H1 (cell line): ENCODE results near the gene CYREN. TPM values are rescaled to one million over a fixed set of nuclear protein-coding genes. Genes with fewer than 3 reads are reported as not detected.

Experiments
- ATF3 ChIP-seq: IDR thresholded peaks from 2 replicates; pipeline ENCODE4 v1.6.1; 2011; ENCODE audit warnings: low read depth, mild to moderate bottlenecking, low read length; ENCODE audit not compliant: insufficient read depth
- CBX8 ChIP-seq: fragments of 300-800, 300-1000 bp; sonication (generic); IDR thresholded peaks from 2 replicates; pipeline ENCODE4 v1.7.1; 2016; ENCODE audit warnings: low read depth, low read length, borderline replicate concordance
- NANOG ChIP-seq: IDR thresholded peaks from 2 replicates; pipeline ENCODE4 v1.6.1; 2011; ENCODE audit warnings: low read length, low read depth, mild to moderate bottlenecking, inconsistent platforms; ENCODE audit not compliant: insufficient read depth, poor library complexity, severe bottlenecking
- PHF8 ChIP-seq: fragments of 200-600 bp; sonication (generic); conservative IDR thresholded peaks from 2 replicates; pipeline ENCODE4 v1.7.1; 2012; ENCODE audit warnings: low read depth, mild to moderate bottlenecking, inconsistent platforms, low read length, moderate library complexity
- SIN3A ChIP-seq, 2 experiments: IDR thresholded peaks in 1 of 2; conservative IDR thresholded peaks in 1 of 2; 2 replicates each; pipeline ENCODE4 v1.6.1; 2011 to 2012; ENCODE audit warnings: low read length in 2 of 2, improper control_type of control experiment in 1 of 2, low read depth in 1 of 2, mild to moderate bottlenecking in 1 of 2
- SP4 ChIP-seq: IDR thresholded peaks from 2 replicates; pipeline ENCODE4 v1.6.1; 2012; ENCODE audit warnings: low read length, inconsistent platforms
- polyA plus RNA-seq, 7 experiments: library from polyadenylated mRNA; depleted of rRNA in 3 of 7; stranded (reverse) in 5 of 7; unstranded in 2 of 7; fragments of >200 nt in 5 of 7; fragments of 200-250 nt in 2 of 7; gene quantifications; 1 replicate in 5 of 7; 2 replicates in 1 of 7; 4 replicates in 1 of 7; pipeline versions ENCODE4 v1.2.1 to v1.2.3, GENCODE V29; 2011 to 2013; ENCODE audit warnings: missing spikeins in 2 of 7, mixed read lengths in 2 of 7
- total RNA-seq: library from RNA; stranded (reverse); fragmentation: NEBNext Ultra II Directional; extraction: Animal tissue kit (Norgen Biotek cat#: 25700); gene quantifications from 2 replicates; pipeline ENCODE4 v1.2.1, GENCODE V29; 2021
- TF ChIP-seq, protein P1 (sequence below): fragments of 300-600 bp; sonication (generic); IDR thresholded peaks from 2 replicates; pipeline ENCODE4 v1.7.1; 2012; ENCODE audit warnings: low read length, moderate library complexity, mild to moderate bottlenecking, inconsistent platforms; ENCODE audit not compliant: insufficient replicate concordance

Gene CYREN
- total and polyA plus RNA-seq, 2 of the 8 experiments (the other 6 are each of a cell fraction or from before 2014, with no cell fraction given) = 25.1 to 46.2 TPM

DNA sequence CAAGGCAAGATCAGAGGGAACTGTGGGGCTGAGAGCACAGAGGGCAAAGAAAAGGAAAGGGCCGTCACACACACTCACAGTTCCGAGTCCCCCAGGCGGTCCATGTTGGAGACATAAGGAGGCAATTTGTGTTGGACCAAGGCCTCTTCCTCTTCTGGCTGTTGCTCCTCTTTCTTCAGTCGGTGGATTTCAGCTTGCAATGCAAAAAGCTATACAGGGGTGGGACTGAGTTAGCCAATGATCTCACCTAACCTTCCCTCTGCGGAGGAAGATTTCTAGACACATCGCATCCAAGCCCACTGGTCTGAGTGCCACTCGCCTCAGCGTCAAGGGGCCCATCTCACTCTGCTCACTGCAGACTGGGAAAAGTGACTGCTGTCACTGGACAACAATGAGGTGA, 35.3 kb upstream of the CYREN start (continued):
- no peak for TF ChIP-seq ATF3
- TF ChIP-seq SP4 = no peak
- no peak for TF ChIP-seq PHF8
- TF ChIP-seq, protein P1, sequence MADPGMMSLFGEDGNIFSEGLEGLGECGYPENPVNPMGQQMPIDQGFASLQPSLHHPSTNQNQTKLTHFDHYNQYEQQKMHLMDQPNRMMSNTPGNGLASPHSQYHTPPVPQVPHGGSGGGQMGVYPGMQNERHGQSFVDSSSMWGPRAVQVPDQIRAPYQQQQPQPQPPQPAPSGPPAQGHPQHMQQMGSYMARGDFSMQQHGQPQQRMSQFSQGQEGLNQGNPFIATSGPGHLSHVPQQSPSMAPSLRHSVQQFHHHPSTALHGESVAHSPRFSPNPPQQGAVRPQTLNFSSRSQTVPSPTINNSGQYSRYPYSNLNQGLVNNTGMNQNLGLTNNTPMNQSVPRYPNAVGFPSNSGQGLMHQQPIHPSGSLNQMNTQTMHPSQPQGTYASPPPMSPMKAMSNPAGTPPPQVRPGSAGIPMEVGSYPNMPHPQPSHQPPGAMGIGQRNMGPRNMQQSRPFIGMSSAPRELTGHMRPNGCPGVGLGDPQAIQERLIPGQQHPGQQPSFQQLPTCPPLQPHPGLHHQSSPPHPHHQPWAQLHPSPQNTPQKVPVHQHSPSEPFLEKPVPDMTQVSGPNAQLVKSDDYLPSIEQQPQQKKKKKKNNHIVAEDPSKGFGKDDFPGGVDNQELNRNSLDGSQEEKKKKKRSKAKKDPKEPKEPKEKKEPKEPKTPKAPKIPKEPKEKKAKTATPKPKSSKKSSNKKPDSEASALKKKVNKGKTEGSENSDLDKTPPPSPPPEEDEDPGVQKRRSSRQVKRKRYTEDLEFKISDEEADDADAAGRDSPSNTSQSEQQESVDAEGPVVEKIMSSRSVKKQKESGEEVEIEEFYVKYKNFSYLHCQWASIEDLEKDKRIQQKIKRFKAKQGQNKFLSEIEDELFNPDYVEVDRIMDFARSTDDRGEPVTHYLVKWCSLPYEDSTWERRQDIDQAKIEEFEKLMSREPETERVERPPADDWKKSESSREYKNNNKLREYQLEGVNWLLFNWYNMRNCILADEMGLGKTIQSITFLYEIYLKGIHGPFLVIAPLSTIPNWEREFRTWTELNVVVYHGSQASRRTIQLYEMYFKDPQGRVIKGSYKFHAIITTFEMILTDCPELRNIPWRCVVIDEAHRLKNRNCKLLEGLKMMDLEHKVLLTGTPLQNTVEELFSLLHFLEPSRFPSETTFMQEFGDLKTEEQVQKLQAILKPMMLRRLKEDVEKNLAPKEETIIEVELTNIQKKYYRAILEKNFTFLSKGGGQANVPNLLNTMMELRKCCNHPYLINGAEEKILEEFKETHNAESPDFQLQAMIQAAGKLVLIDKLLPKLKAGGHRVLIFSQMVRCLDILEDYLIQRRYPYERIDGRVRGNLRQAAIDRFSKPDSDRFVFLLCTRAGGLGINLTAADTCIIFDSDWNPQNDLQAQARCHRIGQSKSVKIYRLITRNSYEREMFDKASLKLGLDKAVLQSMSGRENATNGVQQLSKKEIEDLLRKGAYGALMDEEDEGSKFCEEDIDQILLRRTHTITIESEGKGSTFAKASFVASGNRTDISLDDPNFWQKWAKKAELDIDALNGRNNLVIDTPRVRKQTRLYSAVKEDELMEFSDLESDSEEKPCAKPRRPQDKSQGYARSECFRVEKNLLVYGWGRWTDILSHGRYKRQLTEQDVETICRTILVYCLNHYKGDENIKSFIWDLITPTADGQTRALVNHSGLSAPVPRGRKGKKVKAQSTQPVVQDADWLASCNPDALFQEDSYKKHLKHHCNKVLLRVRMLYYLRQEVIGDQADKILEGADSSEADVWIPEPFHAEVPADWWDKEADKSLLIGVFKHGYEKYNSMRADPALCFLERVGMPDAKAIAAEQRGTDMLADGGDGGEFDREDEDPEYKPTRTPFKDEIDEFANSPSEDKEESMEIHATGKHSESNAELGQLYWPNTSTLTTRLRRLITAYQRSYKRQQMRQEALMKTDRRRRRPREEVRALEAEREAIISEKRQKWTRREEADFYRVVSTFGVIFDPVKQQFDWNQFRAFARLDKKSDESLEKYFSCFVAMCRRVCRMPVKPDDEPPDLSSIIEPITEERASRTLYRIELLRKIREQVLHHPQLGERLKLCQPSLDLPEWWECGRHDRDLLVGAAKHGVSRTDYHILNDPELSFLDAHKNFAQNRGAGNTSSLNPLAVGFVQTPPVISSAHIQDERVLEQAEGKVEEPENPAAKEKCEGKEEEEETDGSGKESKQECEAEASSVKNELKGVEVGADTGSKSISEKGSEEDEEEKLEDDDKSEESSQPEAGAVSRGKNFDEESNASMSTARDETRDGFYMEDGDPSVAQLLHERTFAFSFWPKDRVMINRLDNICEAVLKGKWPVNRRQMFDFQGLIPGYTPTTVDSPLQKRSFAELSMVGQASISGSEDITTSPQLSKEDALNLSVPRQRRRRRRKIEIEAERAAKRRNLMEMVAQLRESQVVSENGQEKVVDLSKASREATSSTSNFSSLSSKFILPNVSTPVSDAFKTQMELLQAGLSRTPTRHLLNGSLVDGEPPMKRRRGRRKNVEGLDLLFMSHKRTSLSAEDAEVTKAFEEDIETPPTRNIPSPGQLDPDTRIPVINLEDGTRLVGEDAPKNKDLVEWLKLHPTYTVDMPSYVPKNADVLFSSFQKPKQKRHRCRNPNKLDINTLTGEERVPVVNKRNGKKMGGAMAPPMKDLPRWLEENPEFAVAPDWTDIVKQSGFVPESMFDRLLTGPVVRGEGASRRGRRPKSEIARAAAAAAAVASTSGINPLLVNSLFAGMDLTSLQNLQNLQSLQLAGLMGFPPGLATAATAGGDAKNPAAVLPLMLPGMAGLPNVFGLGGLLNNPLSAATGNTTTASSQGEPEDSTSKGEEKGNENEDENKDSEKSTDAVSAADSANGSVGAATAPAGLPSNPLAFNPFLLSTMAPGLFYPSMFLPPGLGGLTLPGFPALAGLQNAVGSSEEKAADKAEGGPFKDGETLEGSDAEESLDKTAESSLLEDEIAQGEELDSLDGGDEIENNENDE = no peak
- no peak for TF ChIP-seq CBX8
- TF ChIP-seq NANOG = no peak
- no peak for TF ChIP-seq SIN3A (conservative IDR thresholded peaks at IDR 0.05 in 1 of 2, IDR thresholded peaks at IDR 0.05 in 1 of 2; ENCODE audit: low read depth in 1 of 2, low read length in 2 of 2)
